ENCODE data around the gene LDLRAD3. TPM values are rescaled to one million over a fixed set of nuclear protein-coding genes. Genes with fewer than 3 reads are reported as not detected.

LDLRAD3 gene
- polyA plus RNA-seq, 1 donor, result 20.4 TPM

- no peak for DNase-seq (ENCODE audit: low read depth)
Measured at GRCh38 chr11:36103933-36104530, 160.2 kb downstream of the LDLRAD3 start.

DNA sequence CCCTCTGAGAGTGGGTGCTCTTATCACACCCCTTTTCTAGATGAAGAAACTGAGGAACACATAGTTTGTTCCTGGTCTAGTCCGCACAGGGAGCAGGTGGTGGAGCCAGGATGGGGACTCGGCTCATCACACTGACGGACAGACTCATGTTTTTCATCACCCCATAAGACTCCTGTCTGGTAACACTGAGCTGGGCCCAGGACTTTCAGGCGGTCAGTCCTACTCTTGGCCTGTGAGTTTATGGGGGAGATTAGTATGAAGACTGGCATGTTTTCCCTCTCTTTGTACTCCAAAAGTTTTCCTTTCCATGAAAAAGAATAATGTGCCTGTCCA, 160.8 kb downstream of the LDLRAD3 start:
- DNase-seq (ENCODE audit: low read depth), result no peak

- no peak for DNase-seq (ENCODE audit: low read depth)
Measured at GRCh38 chr11:36105743-36106581, 162.1 kb downstream of the LDLRAD3 start.

GRCh38 chr11:36107547-36107946, 163.7 kb downstream of the LDLRAD3 start:
- DNase-seq (ENCODE audit: low read depth), result no peak

DNA sequence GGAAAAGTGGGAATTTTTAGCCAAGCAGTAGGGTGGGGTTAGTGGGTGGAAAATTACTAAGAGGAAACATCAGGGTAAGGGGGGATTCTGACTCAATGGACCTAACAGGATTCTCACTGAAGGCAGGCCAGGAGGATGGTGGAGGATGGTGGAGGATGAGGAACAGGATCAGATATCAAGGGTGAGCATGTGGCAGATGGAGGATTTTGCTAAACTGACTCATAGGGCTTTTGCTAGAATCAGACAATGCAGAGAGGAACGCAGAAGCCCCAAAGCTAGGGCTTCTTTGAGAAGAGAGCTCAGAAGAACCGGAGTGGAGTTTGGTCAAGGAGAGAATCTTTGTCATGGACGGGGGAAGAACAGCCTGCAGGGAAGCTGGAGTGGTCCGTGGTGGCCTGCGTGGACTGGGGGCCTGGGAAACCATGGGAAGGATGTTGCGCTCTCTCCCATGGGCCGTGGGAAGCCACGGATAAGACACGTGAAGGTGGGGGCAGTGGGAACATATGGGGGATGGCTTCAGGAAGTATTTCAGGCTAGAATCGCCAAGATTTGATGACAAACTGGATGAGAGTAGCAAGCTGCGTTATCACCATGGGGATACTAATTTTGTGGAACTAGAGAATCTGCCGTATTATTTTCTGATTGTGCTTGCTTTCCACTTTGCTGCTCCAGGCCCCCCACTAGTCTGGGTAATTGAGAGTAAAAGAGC, 165.2 kb downstream of the LDLRAD3 start:
- DNase-seq (ENCODE audit: low read depth), result no peak

DNA sequence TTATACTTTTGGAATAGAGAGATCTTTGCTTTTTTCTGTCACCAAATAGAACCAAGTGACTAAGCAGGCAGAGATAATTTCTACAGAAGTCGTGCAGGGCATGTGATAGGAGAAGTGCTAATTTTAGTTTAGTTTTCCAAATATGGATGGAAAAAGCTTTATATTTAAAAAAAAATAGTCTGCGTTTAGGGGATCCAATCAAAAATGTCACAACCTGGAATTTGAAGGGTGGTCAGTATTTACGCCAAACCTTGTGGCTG, 165.7 kb downstream of the LDLRAD3 start:
- DNase-seq (ENCODE audit: low read depth), result no peak

DNA sequence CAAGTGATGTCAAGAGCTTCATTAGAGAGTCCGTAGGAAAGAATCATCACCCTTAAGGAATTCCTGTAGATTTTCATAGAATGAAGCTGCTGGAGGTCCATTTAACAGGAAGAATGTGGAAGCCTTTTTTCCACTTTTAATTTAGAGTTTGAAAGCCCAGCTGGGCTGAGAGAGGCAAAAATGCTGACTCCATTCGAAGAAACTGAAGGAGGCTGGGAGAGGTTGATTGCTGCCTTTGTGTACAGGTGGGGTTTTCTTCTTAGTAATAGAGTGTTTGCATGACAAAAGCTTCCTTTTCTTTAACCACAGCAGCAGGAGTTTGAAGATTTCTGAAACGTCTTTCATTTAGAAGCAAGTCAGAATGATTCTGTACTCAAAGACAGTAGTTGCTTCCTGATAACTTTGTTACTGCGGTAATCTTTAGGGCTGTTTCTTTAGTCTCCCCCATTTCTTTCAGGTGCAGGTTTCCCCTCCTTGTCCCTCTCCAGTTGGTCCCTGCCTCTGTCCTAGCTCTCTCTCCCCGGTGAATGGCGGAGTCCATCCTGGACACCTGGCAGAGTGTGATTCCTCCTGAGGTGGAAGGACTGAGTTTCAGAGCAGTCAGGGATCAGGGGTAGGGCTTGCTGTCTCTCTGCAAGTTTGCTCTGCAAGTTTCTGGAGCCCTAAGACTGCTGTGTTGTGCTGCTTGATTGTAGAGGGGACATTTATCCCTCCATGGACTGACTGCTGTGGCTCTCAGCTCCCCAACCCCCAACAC, 166.2 kb downstream of the LDLRAD3 start:
- no peak for DNase-seq (ENCODE audit: low read depth)

DNA sequence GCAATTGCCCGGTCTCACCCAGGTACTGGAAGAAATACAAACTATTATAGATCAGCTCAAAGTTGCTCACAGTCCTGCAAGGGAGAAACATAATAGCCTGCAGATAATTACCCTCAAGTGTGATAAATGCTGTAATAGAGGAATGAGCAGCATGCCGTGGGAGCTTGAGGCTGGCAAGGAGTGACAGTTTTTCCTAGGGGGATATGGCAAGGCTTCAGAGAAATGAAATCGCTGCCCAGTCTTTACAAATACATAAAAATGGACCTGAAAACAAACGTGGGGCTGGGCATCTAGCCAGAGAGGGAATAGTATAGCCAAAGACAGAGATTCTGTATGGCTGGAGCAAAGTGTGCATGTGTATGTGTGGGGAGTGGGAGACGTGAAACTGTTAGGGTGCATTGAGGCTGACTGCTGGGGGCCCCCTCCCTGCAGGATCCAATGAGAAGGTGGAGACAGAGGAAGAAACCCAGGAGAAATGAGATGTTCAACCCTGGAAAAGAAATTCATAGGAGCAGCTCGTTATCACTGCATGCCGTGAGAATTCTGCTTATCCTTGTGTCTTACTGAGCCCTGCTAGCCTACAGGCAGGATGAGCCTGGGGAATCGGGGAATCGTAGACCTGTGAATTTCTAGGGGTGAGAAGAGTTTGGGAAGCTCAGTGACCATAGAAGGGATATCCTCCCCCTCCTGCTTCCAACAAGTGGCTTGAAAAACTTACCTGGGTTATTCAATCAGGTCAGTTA, 167.0 kb downstream of the LDLRAD3 start:
- DNase-seq (ENCODE audit: low read depth), result no peak

- DNase-seq (ENCODE audit: low read depth), result no peak
Measured at GRCh38 chr11:36114095-36114494, 170.2 kb downstream of the LDLRAD3 start.

- no peak for DNase-seq (ENCODE audit: low read depth)
Measured at GRCh38 chr11:36115378-36115801, 171.5 kb downstream of the LDLRAD3 start.

DNA sequence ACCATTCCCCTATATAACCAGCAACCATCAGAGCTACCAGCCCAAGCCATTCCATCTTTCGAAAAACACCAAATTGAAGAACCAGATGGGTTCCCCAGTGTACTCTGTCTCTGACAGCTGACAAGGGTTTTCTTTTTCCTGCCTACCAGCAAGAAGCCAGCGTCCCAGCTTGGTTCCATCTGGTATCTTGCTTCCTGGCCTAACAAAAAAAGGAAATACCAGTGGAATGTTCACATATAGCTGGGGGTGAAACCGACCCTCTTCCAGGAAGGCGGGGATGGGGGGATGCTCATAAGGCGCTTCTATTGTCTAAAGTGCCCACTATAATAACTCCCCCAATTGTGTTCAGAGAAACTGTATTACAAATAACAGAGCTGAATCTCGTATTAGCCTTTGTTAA, 172.3 kb downstream of the LDLRAD3 start:
- DNase-seq (ENCODE audit: low read depth), result no peak

DNA sequence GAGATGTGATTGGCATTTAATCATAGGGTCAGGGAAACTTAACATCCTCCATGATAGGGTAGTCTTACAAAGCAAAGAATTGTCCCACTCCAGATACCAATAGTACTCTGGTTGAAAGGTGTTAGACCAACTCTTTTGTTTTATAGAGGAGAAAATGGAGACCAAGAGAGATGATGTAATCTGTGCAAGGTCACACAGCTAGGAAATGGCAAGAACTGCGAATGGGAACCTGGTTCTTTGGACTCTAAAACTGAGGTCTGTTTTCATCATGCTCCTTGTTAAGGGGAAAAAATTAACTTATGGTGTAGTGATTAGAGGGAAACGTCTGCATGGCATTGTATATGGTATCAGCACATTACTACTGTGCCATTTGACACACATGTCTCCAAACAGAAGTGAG, 174.2 kb downstream of the LDLRAD3 start:
- no peak for DNase-seq (ENCODE audit: low read depth)

- DNase-seq (ENCODE audit: low read depth), result no peak
Measured at GRCh38 chr11:36119300-36119699, 175.4 kb downstream of the LDLRAD3 start.

DNA sequence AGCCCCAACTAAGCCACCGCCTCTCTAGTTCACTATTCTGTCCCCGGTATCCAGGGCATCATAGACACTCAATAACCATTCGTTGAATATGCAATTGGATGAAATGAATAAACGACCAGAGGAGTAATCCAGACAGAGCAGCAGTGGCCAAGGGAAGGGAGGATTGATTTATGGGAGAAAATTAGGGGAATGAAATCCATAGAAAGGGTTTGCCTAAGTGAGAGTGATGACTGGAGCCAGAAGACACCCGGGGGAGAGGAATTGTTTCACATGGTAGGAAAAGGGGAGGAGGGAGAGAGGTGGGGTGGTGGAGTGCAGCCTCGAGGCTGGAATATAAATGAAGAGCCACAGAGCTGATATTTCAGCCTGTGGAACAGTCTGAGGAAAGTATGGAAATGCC, 177.2 kb downstream of the LDLRAD3 start:
- no peak for DNase-seq (ENCODE audit: low read depth)

DNA sequence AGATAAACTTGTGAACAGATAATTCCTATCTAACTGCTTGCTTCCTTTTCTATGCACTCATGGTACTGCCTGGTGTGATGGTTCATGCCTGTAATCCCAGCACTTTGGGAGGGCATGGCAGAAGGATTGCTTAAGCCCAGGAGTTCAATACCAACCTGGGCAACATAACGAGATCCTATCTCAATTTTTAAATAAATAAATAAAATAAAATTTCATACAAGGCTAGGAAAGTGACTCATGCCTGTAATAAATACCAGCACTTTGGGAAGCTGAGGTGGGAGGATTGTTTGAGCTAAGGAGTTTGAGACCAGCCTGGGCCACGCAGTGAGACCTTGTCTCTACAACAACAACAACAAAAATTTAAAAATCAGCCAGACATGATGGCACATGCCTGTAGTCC, 178.8 kb downstream of the LDLRAD3 start:
- DNase-seq (ENCODE audit: low read depth), result no peak

- DNase-seq (ENCODE audit: low read depth), result no peak
Measured at GRCh38 chr11:36123336-36124101, 179.7 kb downstream of the LDLRAD3 start.

DNA sequence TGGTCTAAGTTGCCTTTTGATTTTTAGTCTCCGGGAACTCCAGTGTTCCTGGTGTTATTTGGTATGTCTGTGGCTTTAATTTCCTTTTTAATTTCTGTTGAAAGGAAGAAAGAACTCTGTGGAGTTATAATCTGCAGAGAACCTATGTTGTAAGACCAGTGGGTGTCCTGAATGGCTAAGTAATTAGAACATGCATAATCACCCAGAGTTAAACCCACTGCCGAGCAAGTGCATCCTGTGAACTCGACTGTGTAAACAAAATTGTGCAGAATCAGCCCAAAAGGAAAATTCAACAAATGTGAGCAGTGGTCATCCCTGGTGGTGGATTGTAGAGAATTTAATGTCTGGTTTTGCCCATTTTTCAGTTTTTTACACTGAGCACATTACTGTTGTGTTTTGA, 182.8 kb downstream of the LDLRAD3 start:
- DNase-seq (ENCODE audit: low read depth), result no peak

- no peak for DNase-seq (ENCODE audit: low read depth)
Measured at GRCh38 chr11:36127550-36127949, 183.7 kb downstream of the LDLRAD3 start.

DNA sequence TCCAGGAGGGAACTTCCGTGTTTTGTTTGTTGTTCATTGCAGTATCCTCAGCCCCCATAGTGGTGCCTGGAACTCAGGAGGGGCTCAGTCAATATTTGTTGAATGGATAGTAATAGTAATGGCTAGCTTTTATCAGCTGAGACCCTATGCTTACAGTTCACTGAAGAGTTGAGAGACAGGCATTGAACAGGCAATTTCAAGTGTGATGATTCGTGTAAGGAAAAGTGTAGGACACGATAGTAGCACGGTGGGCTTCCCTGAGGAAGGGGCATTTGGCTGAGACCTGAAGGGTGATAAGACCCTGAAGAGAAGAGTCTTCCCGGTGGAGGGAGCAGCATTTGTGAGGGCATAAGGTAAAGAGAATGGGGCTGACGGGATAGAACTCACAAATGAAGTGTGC, 186.1 kb downstream of the LDLRAD3 start:
- no peak for DNase-seq (ENCODE audit: low read depth)

DNA sequence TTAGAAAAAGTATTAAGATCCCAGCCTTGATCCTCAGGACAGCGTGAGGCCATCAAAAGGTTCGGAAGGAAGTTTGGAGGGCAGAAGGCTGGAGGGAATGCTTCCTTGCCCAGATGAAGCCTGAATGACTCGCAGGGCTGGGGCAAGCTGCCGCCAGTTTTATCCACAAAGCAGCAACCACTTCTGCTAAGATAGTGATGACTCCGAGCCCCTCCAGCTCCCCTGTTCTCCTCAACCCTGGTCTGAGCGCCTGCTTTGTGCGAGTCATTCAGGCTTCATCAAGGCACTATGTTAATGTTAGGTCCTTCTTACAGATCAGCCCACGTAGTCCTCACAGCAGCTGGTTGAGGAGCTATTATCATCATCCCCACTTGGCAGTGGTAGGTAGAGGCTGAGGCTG, 186.5 kb downstream of the LDLRAD3 start:
- no peak for DNase-seq (ENCODE audit: low read depth)

All from forelimb muscle (tissue), 1 donor.